Measurements from ENCODE around the gene ELFN1. TPM values are rescaled to one million over a fixed set of nuclear protein-coding genes. Genes with fewer than 3 reads are reported as not detected.

Gene ELFN1
- total and polyA plus RNA-seq, 9 of the 15 experiments (the other 6 are each of a cell fraction or from before 2014, with no cell fraction given): 0.04 to 0.64 (median 0.18) TPM; not detected in 2

DNA sequence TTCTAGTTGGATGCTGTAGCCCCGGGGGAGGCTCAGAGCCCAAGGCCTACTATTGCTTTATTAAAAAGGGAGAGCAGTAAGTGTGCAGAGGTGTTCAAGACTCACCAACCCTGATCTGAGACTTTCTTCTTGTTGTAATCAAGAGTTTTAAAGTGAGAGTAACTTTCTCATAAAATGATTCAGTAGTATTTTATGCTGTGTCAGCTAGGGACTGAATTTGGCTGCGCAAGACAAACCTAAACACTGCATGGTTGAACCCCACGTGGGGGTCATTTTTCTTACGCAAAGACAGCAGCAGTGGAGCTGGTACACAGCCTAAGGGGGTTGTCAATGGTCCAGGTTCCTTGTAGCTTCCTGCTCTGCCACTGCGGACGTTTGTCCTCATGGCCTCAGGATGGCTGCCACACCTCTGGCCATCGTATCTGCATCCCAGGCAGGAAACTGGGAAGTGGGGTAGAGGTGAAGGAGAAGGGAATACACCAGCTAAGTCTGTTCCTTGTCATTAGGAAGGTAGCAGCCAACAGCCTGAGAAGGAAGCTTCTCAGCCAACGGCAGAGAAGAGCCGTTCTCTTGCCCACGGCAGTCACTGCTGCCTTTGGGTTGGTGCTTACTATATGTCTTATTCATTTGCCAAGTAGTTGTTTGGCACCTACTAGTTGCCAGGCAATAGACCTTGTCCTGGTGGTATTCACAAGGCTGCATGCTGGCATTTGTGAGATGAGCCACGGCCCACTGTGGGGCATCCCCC is 44.7 kb downstream of the ELFN1 start (continued):
- TF ChIP-seq ZNF431 (CRISPR knock-in tag; IDR thresholded peaks at IDR 0.05) (no peak), KDM1A (IDR thresholded peaks at IDR 0.05) (peak in 1 of 2 experiments; percentile 38; a peak in 1 of 4 replicates), MECOM (CRISPR knock-in tag; IDR thresholded peaks at IDR 0.05) (no peak), C11orf30 (IDR thresholded peaks at IDR 0.05; ENCODE audit: low read depth) (peak; percentile 39; the same call in 1 of the 2 replicates), HDAC2 (IDR thresholded peaks at IDR 0.05) (0 out of 2 replicates have a peak, but pooled peaks have one; percentile 58)
- TF ChIP-seq, protein P1, sequence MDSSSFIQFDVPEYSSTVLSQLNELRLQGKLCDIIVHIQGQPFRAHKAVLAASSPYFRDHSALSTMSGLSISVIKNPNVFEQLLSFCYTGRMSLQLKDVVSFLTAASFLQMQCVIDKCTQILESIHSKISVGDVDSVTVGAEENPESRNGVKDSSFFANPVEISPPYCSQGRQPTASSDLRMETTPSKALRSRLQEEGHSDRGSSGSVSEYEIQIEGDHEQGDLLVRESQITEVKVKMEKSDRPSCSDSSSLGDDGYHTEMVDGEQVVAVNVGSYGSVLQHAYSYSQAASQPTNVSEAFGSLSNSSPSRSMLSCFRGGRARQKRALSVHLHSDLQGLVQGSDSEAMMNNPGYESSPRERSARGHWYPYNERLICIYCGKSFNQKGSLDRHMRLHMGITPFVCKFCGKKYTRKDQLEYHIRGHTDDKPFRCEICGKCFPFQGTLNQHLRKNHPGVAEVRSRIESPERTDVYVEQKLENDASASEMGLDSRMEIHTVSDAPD (CRISPR knock-in tag; IDR thresholded peaks at IDR 0.05): no peak
- TF ChIP-seq, protein P2, sequence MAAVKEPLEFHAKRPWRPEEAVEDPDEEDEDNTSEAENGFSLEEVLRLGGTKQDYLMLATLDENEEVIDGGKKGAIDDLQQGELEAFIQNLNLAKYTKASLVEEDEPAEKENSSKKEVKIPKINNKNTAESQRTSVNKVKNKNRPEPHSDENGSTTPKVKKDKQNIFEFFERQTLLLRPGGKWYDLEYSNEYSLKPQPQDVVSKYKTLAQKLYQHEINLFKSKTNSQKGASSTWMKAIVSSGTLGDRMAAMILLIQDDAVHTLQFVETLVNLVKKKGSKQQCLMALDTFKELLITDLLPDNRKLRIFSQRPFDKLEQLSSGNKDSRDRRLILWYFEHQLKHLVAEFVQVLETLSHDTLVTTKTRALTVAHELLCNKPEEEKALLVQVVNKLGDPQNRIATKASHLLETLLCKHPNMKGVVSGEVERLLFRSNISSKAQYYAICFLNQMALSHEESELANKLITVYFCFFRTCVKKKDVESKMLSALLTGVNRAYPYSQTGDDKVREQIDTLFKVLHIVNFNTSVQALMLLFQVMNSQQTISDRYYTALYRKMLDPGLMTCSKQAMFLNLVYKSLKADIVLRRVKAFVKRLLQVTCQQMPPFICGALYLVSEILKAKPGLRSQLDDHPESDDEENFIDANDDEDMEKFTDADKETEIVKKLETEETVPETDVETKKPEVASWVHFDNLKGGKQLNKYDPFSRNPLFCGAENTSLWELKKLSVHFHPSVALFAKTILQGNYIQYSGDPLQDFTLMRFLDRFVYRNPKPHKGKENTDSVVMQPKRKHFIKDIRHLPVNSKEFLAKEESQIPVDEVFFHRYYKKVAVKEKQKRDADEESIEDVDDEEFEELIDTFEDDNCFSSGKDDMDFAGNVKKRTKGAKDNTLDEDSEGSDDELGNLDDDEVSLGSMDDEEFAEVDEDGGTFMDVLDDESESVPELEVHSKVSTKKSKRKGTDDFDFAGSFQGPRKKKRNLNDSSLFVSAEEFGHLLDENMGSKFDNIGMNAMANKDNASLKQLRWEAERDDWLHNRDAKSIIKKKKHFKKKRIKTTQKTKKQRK (IDR thresholded peaks at IDR 0.05; ENCODE audit: borderline replicate concordance, low read depth, low read length): 0 out of 2 replicates have a peak, but pooled peaks have one; percentile 38
